HG03432 (cell line): ENCODE results near the gene ACY1.
"Not testable (repeated sequence)": the region's sequence is repeated elsewhere in the genome, so short reads cannot be mapped to it uniquely, and the experiment has no call there.

Experiments used
- ATAC-seq: cut with Tn5 transposase; IDR thresholded peaks from one replicate; pipeline ENCODE4 v1.9.1; 2021; ENCODE audit warnings: mild to moderate bottlenecking, moderate library complexity; ENCODE audit not compliant: unreplicated experiment

Gene ACY1

DNA sequence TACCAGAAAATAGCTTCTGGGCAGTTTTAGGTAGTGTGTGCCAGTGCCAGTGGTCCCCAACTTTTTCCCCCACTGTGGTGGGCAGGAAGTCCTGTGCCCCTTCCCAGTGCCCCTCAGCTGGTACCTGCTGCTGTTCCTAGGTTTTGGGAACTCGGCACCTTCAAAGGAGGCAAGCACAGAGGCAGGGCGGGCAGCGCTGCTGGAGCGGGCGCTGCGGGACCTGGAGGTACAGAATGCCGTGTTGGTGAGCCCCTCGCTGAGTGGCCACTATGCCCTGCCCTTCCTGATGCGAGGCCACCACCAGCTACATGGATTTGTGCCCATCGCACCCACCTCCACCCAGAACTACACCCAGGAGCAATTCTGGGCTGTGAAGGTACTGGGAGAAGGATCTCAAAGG is 3.1 kb upstream of the ACY1 start:
- ATAC-seq, result no peak

- peak; percentile 49 for ATAC-seq
Observed at GRCh38 chr3:51982352-51982837, 940 bp upstream of the ACY1 start.

DNA sequence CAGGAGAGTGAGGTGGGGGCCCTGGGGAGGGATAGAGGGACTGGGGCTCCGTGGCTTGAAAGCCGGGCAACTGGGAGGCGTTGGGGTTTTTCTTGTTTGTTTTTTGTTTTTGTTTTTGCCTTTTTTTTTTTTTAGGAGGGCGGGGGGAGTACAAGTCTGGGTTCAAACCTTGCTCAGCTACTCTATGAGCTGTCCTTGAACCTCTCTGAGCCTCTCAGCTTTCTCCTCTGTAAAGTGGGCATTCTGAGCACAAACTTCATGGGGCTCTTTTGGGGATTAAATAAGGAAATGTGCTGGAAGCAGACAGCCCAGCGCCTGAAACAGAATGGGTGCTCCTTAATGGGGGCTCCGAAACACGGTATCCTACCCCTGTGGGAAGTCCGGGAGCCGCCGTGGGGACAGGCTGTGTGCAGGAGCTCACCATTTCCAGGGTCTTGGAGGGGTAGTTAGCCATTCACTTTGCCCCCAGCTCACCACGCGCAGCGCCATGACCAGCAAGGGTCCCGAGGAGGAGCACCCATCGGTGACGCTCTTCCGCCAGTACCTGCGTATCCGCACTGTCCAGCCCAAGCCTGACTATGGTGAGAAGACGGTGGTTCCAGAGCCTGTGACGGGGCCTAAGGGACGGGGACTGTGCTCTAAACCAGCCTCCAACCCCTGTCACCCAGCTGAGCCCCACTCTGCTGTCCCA is 388 bp downstream of the ACY1 start:
- no peak for ATAC-seq

DNA sequence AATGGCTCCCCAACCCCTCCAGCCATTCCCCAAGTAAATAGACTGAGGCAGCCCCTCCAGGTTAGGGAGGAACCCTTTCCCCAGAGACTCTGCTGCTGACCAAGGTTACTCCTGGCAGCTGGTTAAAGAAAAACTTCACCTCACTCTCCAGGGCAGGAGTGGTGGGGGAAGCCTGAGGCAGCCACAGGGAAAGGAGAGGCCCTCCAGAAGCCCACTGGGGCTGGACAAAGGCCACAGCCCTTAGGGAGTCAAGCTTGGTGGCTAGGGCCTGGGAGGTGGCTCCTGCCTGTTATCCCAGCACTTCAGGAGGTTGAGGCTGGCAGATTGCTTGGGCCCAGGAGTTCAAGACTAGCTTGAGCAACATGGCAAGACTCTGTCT is 923 bp downstream of the ACY1 start:
- ATAC-seq, result no peak

DNA sequence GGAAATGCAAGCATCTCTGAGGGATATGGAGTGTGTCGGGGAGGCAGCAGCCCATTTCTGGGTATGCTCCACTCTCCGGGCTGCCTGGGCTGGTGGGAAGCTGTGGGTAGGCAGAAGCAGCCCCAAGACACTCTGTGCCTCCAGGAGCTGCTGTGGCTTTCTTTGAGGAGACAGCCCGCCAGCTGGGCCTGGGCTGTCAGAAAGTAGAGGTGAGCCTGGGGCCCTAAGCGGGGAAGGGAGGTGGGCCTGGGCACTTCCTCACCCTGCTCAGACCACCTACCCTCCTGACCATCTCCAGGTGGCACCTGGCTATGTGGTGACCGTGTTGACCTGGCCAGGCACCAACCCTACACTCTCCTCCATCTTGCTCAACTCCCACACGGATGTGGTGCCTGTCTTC is 1.7 kb downstream of the ACY1 start:
- ATAC-seq, result no peak

DNA sequence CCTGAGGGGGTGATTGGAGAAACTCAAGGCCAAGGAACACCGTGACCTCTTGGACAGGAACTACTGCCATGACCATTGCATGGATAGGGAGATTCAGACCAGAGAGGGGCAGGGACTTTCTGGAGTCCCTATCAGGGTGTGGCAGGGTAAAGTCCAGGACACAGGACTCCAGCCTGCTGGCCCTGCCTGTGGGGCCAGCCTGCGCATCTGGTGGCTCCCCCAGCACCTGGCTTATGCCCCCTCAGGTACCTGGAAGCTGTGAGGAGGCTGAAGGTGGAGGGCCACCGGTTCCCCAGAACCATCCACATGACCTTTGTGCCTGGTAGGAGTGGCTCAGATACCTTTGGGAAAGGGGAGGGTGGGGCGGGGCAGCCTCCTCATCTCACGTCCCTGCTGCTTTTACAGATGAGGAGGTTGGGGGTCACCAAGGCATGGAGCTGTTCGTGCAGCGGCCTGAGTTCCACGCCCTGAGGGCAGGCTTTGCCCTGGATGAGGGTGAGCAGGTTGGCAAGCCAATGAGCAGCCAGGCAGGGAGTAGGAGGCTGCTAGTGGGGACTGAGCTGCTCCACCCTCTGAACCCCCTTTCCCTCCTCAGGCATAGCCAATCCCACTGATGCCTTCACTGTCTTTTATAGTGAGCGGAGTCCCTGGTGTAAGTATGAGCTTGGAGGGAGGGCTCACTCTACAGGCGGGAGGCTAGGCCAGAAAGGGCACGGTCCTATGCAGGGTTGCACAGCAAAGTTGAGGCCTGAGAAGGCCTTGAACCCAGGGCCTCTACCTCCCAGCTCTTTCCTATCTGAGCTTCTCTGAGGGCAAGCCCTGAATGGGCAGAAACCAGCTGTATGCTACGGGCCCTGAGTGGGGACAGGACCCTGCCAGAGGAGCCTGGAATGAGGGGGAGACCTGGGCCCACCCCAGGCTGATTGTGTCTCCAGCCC is 2.9 kb downstream of the ACY1 start:
- no peak for ATAC-seq

DNA sequence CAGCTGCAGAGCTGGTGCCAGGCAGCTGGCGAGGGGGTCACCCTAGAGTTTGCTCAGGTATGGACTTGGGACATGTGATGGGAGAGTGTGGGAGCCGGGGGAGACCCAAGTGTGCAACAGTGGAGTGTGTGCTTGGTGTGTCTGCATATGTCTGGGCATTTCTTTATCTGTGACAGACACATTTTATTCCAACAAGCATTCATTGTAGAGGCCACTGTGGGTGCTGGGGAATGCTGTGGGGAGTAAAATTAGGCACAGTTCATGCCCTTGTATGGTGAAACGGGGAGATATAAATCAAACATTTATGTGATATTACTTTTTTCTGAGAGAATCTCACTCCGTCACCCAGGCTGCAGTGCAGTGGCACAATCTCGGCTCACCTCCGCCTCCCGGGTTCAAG is 4.2 kb downstream of the ACY1 start:
- no peak for ATAC-seq

DNA sequence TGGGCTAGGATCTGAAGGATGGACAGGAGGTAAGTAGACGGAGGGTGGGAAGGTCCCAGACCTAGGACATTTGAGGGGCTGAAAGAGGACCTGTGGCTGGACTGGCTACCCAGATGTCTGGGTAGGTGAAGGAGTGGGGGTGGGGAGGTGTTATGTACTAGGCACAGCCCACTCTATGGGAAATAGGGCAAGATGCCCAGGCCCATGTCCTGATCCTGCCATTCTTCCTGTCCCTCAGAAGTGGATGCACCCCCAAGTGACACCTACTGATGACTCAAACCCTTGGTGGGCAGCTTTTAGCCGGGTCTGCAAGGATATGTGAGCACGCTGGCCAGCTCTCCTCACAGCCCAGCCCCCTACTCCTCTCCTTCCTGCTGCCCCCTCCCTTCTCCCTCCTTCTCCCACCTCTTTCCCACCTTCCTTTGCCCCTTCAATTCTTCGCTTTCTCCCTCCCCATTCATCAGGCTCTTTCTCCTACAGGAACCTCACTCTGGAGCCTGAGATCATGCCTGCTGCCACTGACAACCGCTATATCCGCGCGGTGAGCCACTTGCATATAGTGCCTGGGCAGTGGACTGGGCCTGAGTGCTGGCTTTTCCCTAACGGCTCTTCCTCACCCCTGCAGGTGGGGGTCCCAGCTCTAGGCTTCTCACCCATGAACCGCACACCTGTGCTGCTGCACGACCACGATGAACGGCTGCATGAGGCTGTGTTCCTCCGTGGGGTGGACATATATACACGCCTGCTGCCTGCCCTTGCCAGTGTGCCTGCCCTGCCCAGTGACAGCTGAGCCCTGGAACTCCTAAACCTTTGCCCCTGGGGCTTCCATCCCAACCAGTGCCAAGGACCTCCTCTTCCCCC is 5.2 kb downstream of the ACY1 start:
- ATAC-seq, result no peak

DNA sequence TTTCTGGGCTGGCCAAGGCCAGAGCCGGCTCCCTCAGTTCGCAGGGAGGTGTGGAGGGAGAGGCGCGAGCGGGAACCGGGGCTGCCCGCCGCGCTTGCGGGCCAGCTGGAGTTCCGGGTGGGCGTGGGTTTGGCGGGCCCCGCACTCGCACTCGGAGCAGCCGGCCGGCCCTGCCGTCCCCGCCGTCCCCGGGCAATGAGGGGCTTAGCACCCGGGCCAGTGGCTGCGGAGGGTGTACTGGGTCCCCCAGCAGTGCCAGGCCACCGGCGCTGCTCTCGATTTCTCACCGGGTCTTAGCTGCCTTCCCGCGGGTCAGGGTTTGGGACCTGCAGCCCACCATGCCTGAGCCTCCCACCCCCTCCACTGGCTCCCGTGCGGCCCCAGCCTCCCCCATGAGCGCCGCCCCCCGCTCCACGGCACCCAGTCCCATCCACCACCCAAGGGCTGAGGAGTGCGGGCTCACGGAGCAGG is 7.2 kb downstream of the ACY1 start:
- ATAC-seq, result not testable (repeated sequence)

- no peak for ATAC-seq
Observed at GRCh38 chr3:51992017-51992682, 8.8 kb downstream of the ACY1 start.

DNA sequence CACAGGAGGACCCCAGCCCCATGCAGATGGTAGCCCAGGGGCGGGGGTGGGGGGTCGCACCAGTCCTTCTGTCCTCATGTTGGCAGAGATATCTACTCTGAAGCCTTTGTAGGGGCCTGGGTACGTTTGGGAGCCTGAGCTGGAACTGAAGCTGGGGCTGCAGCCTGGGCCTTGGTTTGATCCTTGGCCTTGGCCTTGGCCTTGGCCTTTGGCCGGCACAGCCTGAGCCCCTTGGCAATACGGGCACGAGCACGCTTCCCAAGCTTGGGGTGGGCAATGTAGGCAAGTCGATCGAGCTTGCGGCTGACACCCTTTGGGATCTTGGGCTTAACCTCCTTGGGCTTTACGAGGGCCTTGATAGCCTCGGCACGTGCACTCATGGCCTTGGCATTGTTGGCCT is 10.3 kb downstream of the ACY1 start:
- ATAC-seq, result not testable (repeated sequence)

DNA sequence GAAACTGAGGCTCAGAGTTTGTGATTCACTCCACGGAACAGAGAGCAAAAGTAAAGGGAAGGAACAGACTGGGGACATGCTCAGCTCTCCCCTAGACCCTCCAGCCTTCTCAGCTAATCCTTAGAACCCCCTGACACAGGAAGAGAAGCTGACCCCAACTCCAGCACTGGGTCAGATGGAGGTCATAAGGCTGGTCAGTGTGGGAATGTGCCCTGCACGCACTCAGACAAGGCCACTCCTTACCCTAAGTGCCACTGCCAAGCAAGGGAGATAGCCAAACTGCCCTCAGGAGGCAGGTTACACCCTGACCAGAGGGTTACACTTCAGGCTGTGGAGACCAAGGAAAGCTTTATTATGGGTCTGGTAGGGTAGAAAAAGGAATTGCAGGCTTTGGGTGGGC is 11.2 kb downstream of the ACY1 start:
- ATAC-seq, result no peak

- peak; percentile 86 for ATAC-seq
Observed at GRCh38 chr3:51995346-51996163, 12.2 kb downstream of the ACY1 start, which contains the start of gene RPL29. TSS of gene RPL29 (minus strand) at chr3:51995895. CDS start at chr3:51995461, 434 bp downstream.

- no peak for ATAC-seq
Observed at GRCh38 chr3:51997172-51997571, 13.8 kb downstream of the ACY1 start.

- no peak for ATAC-seq
Observed at GRCh38 chr3:51997935-51998596, 14.7 kb downstream of the ACY1 start.

- no peak for ATAC-seq
Observed at GRCh38 chr3:51998774-51999173, 15.4 kb downstream of the ACY1 start.

GRCh38 chr3:51999846-52000245 is 16.5 kb downstream of the ACY1 start:
- no peak for ATAC-seq

DNA sequence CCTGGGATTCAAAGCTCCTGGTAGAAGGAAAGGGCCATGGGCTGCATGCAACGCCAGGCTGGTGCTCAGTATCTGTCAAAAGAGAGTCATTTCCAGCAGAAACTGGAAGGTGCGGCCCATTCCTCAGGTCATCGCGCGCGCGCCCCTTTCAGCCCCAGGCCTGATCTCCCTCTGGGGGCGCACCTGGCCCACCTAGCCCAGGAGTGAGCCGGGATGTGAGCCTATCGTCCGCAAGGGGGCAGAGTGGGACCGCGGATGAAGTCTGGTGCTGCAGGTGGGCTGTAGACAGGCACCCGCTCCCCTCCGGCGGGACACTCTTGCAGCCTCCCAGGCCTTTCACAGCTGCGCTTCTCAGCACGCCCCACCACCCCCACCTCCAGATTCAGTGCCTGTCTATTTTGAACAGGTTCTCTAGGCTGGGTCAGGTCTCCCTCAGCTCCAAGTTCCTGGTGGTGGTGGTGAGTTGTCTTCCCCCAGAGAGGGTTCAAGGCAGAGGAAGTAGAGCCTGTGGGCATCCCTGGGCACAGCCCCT is 18.2 kb downstream of the ACY1 start:
- ATAC-seq, result peak; percentile 85

DNA sequence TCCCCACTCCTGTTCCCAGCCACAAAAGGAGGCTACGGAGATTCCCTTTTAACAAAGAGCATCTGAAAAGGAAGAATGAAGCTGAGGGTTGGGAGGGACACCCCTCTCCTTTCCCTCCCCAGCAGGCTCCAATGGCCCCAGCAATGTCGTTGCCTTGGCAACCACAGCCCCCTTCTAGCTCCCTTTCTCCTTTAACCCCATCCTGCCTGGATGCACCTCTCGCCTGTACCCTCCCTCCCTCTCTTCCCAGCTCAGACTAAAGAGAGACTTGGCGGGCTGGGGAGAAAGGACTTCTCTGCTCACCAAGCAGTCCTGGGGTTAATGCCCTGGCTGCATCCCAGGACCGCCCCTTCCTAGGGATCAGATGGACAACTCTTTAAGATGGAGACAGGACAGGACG is 19.4 kb downstream of the ACY1 start:
- no peak for ATAC-seq
